CD4-positive, alpha-beta T cell treated with Interleukin-10 for 1 hour (primary cell): ENCODE data around the gene MORN1.
"Not testable (repeated sequence)": the region's sequence is repeated elsewhere in the genome, so short reads cannot be mapped to it uniquely, and the experiment has no call there.

Experiments
- DNase-seq: peaks from one replicate; pipeline ENCODE4 v3.0.0-alpha.2; 2020

Gene MORN1

GRCh38 chr1:2334883-2335534 lies 56.3 kb downstream of the MORN1 start:
- no peak for DNase-seq

GRCh38 chr1:2334366-2334765 lies 57.0 kb downstream of the MORN1 start:
- DNase-seq: no peak

GRCh38 chr1:2331580-2331979 lies 59.8 kb downstream of the MORN1 start:
- DNase-seq: not testable (repeated sequence)

- DNase-seq: no peak
These were observed 60.2 kb downstream of the MORN1 start for GRCh38 chr1:2331200-2331544.

GRCh38 chr1:2330519-2331199 lies 60.7 kb downstream of the MORN1 start:
- no peak for DNase-seq

- no peak for DNase-seq
These were observed 61.3 kb downstream of the MORN1 start for GRCh38 chr1:2330035-2330434.

GRCh38 chr1:2328676-2329455 lies 62.5 kb downstream of the MORN1 start:
- DNase-seq: no peak

GRCh38 chr1:2327841-2328240 lies 63.5 kb downstream of the MORN1 start:
- no peak for DNase-seq

- not testable (repeated sequence) for DNase-seq
These were observed 64.2 kb downstream of the MORN1 start for GRCh38 chr1:2327162-2327561.

GRCh38 chr1:2326524-2326923 lies 64.8 kb downstream of the MORN1 start:
- no peak for DNase-seq

- no peak for DNase-seq
These were observed 66.6 kb downstream of the MORN1 start for GRCh38 chr1:2324553-2325366.

- DNase-seq: no peak
These were observed 67.8 kb downstream of the MORN1 start for GRCh38 chr1:2323451-2323974.

- DNase-seq: no peak
These were observed 68.7 kb downstream of the MORN1 start for GRCh38 chr1:2322581-2323211.

- no peak for DNase-seq
These were observed 69.2 kb downstream of the MORN1 start for GRCh38 chr1:2322065-2322571.

- DNase-seq: no peak
These were observed 70.3 kb downstream of the MORN1 start for GRCh38 chr1:2320760-2321667.

GRCh38 chr1:2320006-2320405 lies 71.3 kb downstream of the MORN1 start:
- DNase-seq: no peak

GRCh38 chr1:2319291-2319690 lies 72.1 kb downstream of the MORN1 start:
- DNase-seq: no peak

- no peak for DNase-seq
These were observed 72.8 kb downstream of the MORN1 start for GRCh38 chr1:2318314-2319278.

- no peak for DNase-seq
These were observed 73.9 kb downstream of the MORN1 start for GRCh38 chr1:2317230-2318065.
